Fibroblast of villous mesenchyme (primary cell): ENCODE data around the gene LMF1. TPM values are rescaled to one million over a fixed set of nuclear protein-coding genes. Genes with fewer than 3 reads are reported as not detected.

Experiments
- DNase-seq: peaks from one replicate; pipeline ENCODE4 v3.0.0-alpha.2; 2010; ENCODE audit warnings: low read depth
- H3K4me3 ChIP-seq: 2 replicates; pipeline ENCODE4 v1.5.1; 2011; ENCODE audit warnings: low read depth, mild to moderate bottlenecking, low read length
- CTCF ChIP-seq: IDR thresholded peaks from 2 replicates; pipeline ENCODE4 v1.5.1; 2012; ENCODE audit warnings: low read depth, mild to moderate bottlenecking, low read length; ENCODE audit not compliant: insufficient read depth
- total RNA-seq: library from RNA; depleted of rRNA; stranded (reverse); fragments of >200 nt; gene quantifications from 2 replicates; pipeline ENCODE4 v1.2.3, GENCODE V29; 2012

The LMF1 gene
- total RNA-seq, 1 donor = 13.0 TPM

DNA sequence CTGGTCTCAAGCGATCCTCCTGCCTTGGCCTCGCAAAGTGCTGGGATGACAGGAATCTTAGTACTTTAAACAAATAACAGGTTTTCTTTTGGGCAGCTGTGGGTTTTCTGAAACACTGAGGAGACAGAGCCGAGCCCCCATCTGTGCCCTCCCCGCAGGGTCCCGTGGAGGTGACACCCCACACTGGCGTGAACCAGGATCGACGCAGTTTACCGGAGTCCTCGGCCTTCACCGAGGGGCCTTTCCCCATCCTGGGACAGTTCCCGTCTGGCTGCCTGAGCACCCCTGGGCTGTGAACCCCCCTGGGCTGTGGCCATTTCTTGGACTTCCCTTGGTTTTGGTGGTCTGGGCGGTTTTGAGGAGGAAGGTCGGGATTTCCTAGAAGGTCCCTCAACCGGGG is 154.9 kb downstream of the LMF1 start:
- DNase-seq = no peak
- TF ChIP-seq CTCF = no peak
- H3K4me3 ChIP-seq = no peak overlapping the region

GRCh38 chr16:814974-815373 is 155.8 kb downstream of the LMF1 start:
- peak; percentile 8 for DNase-seq
- H3K4me3 ChIP-seq = no peak overlapping the region
- TF ChIP-seq CTCF = no peak

- DNase-seq = no peak
- no peak for TF ChIP-seq CTCF
- H3K4me3 ChIP-seq = no peak overlapping the region
Measured at GRCh38 chr16:813916-814412, 156.8 kb downstream of the LMF1 start.

- DNase-seq = peak; percentile 17
- peak; percentile 55 for TF ChIP-seq CTCF
- peak overlapping the region; percentile 27 for H3K4me3 ChIP-seq
Measured at GRCh38 chr16:813204-813915, 157.4 kb downstream of the LMF1 start.

GRCh38 chr16:808085-808386 is 162.7 kb downstream of the LMF1 start:
- peak overlapping the region; percentile 68 for H3K4me3 ChIP-seq
- no peak for DNase-seq
- TF ChIP-seq CTCF = no peak

- peak; percentile 90 for DNase-seq
- TF ChIP-seq CTCF = no peak
- H3K4me3 ChIP-seq = peak overlapping the region; percentile 68
Measured at GRCh38 chr16:807347-808084, 163.3 kb downstream of the LMF1 start.
